SK-MEL-5 (cell line): ENCODE data around the gene ITLN1. TPM values are rescaled to one million over a fixed set of nuclear protein-coding genes. Genes with fewer than 3 reads are reported as not detected.
"Not testable (repeated sequence)": the region's sequence is repeated elsewhere in the genome, so short reads cannot be mapped to it uniquely, and the experiment has no call there.

Experiments
- DNase-seq: peaks from one replicate; pipeline ENCODE4 v3.0.0-alpha.2; 2016; ENCODE audit warnings: low read depth, low spot score
- in situ Hi-C: cut with HindIII; loops from 2 replicates; pipeline ENCODE4 v1.10.0; 2016; ENCODE audit warnings: low sequenced_read_pairs, high pct_unique_total_duplicates, low pct_unique_long_range_greater_than_20kb
- total RNA-seq: library from RNA; depleted of rRNA; stranded (reverse); fragments of >200 nt; shearing (Covaris generic); gene quantifications from 2 replicates; pipeline ENCODE4 v1.2.3, GENCODE V29; 2014

The ITLN1 gene
- total RNA-seq, 1 experiment from 2014 or later = not detected

GRCh38 chr1:160888926-160889325 is 3.9 kb upstream of the ITLN1 start:
- in situ Hi-C loops = no loop called here
- no peak for DNase-seq

DNA sequence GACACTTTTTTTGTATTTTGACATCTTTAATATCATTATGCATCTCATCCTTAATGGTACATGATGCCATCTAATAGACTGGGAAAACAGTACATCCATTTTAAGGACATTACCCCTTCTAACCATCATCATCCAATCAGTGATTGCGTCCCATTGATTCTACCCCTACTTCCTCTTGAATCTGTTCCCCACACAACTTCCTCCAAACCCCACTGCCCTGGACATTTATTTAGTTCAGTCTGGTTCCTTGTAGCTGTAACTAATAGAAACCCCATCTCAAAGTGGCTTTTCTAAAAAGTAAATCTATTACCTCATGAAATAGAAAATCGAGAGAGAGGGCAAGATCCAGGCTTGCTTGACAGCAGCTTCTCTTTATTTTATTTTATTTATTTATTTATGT is 2.1 kb upstream of the ITLN1 start:
- in situ Hi-C loops = no loop called here
- no peak for DNase-seq

DNA sequence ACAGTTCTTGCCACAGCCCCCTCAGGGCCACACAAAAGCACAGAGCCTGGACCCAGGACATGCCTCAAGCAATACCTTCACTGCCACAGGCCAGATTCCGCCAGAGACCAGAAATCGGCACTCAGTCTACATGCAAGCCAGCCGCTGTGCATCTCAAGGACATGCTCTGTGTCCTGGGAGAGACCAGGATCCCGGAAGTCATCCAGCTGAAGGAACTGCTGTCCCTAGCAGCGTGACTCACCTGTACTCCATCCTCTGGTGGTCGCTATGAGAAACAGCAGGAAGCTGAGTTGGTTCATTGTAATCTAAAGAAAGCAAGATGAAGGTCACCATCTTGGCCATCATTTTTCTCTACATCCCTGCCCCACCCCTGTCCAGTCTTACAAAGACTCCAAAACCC is 401 bp downstream of the ITLN1 start:
- DNase-seq = peak; percentile 6
- in situ Hi-C loops = no loop called here

- no peak for DNase-seq
- in situ Hi-C loops = no loop called here
These were observed 1.1 kb downstream of the ITLN1 start for GRCh38 chr1:160883581-160884513.

DNA sequence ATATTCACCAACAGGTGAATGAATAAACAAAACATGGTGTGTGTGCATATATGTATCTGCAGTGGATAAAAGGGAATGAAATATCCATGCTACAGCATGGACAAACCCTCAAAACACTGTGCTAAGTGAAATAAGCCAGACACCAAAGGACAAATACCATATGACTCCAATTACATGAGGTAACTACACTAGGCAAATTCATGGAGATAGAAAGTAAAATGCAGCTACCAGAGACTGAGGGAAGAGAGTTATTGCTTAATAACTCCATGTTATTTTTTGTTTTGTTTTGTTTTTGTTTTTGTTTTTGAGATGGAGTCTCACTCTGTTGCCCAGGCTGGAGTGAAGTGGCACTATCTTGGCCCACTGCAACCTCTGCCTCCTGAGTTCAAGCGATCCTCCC is 2.4 kb downstream of the ITLN1 start:
- in situ Hi-C loops = no loop called here
- DNase-seq = no peak

GRCh38 chr1:160881264-160881663 is 3.7 kb downstream of the ITLN1 start:
- in situ Hi-C loops = not testable (repeated sequence)

GRCh38 chr1:160880216-160880615 is 4.8 kb downstream of the ITLN1 start:
- in situ Hi-C loops = no loop called here
- DNase-seq = no peak

More at GRCh38 chr1:160881264-160881663, 3.7 kb downstream of the ITLN1 start:
- not testable (repeated sequence) for DNase-seq

DNA sequence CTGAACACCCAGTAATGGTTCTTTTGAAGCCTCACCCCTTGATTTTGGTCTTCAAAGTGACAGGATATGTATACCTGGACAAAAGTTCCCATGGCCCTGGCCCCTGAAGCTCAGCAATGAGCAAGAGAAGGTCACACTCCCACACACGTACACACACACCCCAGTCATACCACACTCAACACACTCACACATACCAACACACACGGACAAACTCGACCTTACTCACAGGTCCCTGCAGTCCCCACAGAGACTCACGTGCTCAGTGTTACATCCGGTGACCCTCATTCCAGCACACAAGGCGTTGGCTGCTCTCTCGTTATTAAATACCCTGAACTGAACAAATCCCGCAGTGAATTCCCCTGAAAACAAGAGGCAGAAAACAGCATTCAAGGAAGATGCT is 5.9 kb downstream of the ITLN1 start:
- in situ Hi-C loops = no loop called here
- no peak for DNase-seq

GRCh38 chr1:160877221-160877620 is 7.8 kb downstream of the ITLN1 start:
- in situ Hi-C loops = no loop called here
- peak; percentile 56 for DNase-seq

GRCh38 chr1:160876311-160876710 is 8.7 kb downstream of the ITLN1 start:
- DNase-seq = no peak
- in situ Hi-C loops = no loop called here

GRCh38 chr1:160875591-160875990 is 9.4 kb downstream of the ITLN1 start:
- DNase-seq, in situ Hi-C loops: not testable (repeated sequence)

- no peak for DNase-seq
- in situ Hi-C loops = no loop called here
These were observed 10.0 kb downstream of the ITLN1 start for GRCh38 chr1:160874935-160875334.

- no peak for DNase-seq
- in situ Hi-C loops = no loop called here
These were observed 16.8 kb downstream of the ITLN1 start for GRCh38 chr1:160868141-160868540.

DNA sequence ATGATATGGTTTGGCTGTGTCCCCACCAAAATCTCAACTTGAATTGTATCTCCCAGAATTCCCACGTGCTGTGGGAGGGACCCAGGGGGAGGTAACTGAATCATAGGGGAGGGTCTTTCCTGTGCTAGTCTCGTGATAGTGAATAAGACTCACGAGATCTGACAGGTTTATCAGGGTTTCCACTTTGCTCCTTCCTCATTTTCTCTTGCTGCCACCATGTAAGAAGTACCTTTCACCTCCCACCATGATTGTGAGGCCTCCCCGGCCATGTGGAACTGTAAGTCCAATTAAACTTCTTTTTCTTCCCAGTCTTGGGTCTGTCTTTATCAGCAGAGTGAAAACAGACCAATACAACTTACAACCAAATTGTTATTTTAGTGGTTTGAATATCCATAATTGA is 17.3 kb downstream of the ITLN1 start:
- DNase-seq, in situ Hi-C loops: not testable (repeated sequence)

DNA sequence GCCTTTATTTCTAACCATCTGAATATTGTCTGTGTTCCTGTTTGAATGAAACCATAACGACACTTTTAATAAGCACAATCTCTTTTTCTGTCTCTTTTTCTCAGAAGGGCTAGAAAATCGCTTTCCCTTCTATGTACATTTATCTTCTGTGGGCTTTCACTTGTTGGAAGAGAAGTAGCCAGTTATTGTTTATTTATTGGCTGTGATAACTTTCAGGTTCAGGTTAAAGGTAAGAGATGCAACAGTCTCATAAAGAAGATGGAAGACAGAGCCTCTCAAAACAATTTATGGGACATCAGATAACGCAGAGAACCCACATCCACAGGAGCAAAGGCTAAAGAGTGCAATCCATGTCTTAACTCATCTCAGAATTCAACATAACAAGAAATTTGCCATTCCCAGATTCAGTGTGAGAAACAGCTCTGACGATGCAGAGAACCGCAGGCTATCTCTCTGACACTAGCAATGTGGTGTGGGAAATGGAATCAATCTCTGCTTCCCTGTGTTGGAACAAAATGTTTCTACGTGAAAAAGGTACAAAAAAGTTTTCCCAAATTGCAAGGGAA is 18.2 kb downstream of the ITLN1 start:
- DNase-seq = no peak
- in situ Hi-C loops = no loop called here

GRCh38 chr1:160866001-160866694 is 18.8 kb downstream of the ITLN1 start:
- no peak for DNase-seq
- in situ Hi-C loops = no loop called here

DNA sequence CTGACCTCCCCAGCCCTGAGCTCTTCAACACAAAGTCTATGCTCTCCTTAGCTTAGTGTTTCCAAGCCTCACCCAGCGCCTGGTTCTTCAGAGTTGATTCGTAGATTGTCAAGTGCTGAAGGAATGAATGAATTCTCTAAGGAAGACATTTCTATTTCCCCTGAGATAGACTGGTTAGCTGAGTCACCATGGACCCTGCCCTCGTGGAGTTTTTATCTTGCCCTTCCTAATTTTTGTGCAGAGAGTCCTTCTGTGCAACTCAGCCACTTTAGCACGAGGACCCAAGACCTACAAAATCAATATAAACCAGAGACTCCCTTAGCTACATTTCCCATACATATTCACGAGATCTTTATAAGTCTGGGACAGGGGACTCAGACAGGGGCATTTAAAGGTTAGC is 19.6 kb downstream of the ITLN1 start:
- no peak for DNase-seq
- in situ Hi-C loops = no loop called here

- no peak for DNase-seq
- in situ Hi-C loops = no loop called here
These were observed 20.8 kb downstream of the ITLN1 start for GRCh38 chr1:160864173-160864572.

- in situ Hi-C loops = no loop called here
- DNase-seq = no peak
These were observed 21.2 kb downstream of the ITLN1 start for GRCh38 chr1:160863774-160864131.
